Endothelial cell of umbilical vein (primary cell): Measurements from ENCODE around the gene EML4. TPM values are rescaled to one million over a fixed set of nuclear protein-coding genes. Genes with fewer than 3 reads are reported as not detected.
A peak's percentile ranks its signal among the peaks of the same experiment; 100 is the strongest.

Source experiments
- BruUV-seq: library from RNA; stranded (reverse); fragments of 400-500 nt; replicated peaks from 2 replicates; lab custom pipeline; 2021; lab: Mats Ljungman, UMichigan
- CTCF ChIA-PET: fragments of 300-600, 350-600 bp; sonication (Branson Sonifier 250); formaldehyde crosslinking; loops from one replicate; lab custom pipeline; 2021; ENCODE audit warnings: antibody characterized with exemption, inconsistent platforms; lab: Charles Lee
- POLR2A ChIA-PET: fragments of 300-600, 350-600 bp; sonication (Branson Sonifier 250); formaldehyde crosslinking; loops from one replicate; lab custom pipeline; 2021; ENCODE audit warnings: antibody characterized with exemption, inconsistent platforms; lab: Charles Lee
- DNase-seq: peaks from one replicate; pipeline ENCODE4 v3.0.0-alpha.2; 2011; ENCODE audit warnings: low read depth, low spot score
- FAIRE-seq: peaks from 2 replicates; lab custom pipeline; 2011; peaks lifted over from hg19 to GRCh38; lab: Jason Lieb, UNC
- H2AFZ ChIP-seq: 2 replicates; pipeline ENCODE4 v1.6.0; 2012; ENCODE audit warnings: low read depth, low read length, control low read depth, inconsistent platforms
- H3K27ac ChIP-seq: 2 replicates; pipeline ENCODE4 v1.5.1; 2011; ENCODE audit warnings: low read depth, mild to moderate bottlenecking, control low read depth, low read length, moderate library complexity; ENCODE audit not compliant: insufficient read depth
- H3K27me3 ChIP-seq, 2 experiments: 2 replicates each; pipeline versions ENCODE4 v1.6.0 to v1.6.1; 2011; ENCODE audit warnings: low read length in 2 of 2, mixed read lengths in 1 of 2; ENCODE audit not compliant: control insufficient read depth in 2 of 2, insufficient read depth in 2 of 2
- H3K36me3 ChIP-seq, 2 experiments: 2 replicates in 1 of 2; 3 replicates in 1 of 2; pipeline ENCODE4 v1.5.1; 2011; ENCODE audit warnings: low read length in 2 of 2, mild to moderate bottlenecking in 1 of 2, moderate library complexity in 1 of 2; ENCODE audit not compliant: control insufficient read depth in 2 of 2, insufficient read depth in 2 of 2; ENCODE audit errors: extremely low read depth in 1 of 2
- H3K4me1 ChIP-seq: 3 replicates; pipeline ENCODE4 v1.5.1; 2011; ENCODE audit warnings: mild to moderate bottlenecking, low read length; ENCODE audit not compliant: control insufficient read depth, insufficient read depth; ENCODE audit errors: extremely low read depth
- H3K4me2 ChIP-seq: 2 replicates; pipeline ENCODE4 v1.6.1; 2011; ENCODE audit warnings: low read length, control low read depth, mixed read lengths; ENCODE audit not compliant: insufficient read depth
- H3K4me3 ChIP-seq, 3 experiments: fragments of 200-600 bp in 1 of 3; sonication (generic), shearing (Covaris generic) in 1 of 3; replicated peaks in 1 of 3; 2 replicates each; pipeline ENCODE4 v1.5.1; 2011 to 2016; ENCODE audit warnings: control low read depth in 3 of 3, low read length in 3 of 3, mild to moderate bottlenecking in 2 of 3, inconsistent platforms in 1 of 3, low read depth in 1 of 3, moderate library complexity in 1 of 3; ENCODE audit not compliant: insufficient read depth in 1 of 3
- H3K79me2 ChIP-seq: 2 replicates; pipeline ENCODE4 v1.6.0; 2012; ENCODE audit warnings: low read length, inconsistent platforms; ENCODE audit not compliant: control insufficient read depth, insufficient read depth
- H3K9ac ChIP-seq: replicated peaks from 2 replicates; pipeline ENCODE3; 2011; ENCODE audit warnings: low read length, control low read depth; ENCODE audit not compliant: insufficient read depth; ENCODE audit errors: extremely low read depth
- H3K9me1 ChIP-seq: replicated peaks from 3 replicates; pipeline ENCODE4 v1.6.0; 2011; ENCODE audit warnings: mild to moderate bottlenecking, low read length; ENCODE audit not compliant: control insufficient read depth, insufficient read depth; ENCODE audit errors: extremely low read depth
- H3K9me3 ChIP-seq: replicated peaks from 2 replicates; pipeline ENCODE4 v1.5.1; 2012; ENCODE audit warnings: low read length, inconsistent platforms; ENCODE audit not compliant: control insufficient read depth, insufficient read depth
- H4K20me1 ChIP-seq: replicated peaks from 2 replicates; pipeline ENCODE3; 2011; ENCODE audit warnings: mild to moderate bottlenecking, low read length; ENCODE audit not compliant: control insufficient read depth, insufficient read depth; ENCODE audit errors: extremely low read depth
- CTCF ChIP-seq, 2 donors: IDR thresholded peaks; 1 replicate in 1 of 2; 2 replicates in 1 of 2; pipeline ENCODE4 v1.5.1; 2011; ENCODE audit warnings: low read length in 2 of 2, mild to moderate bottlenecking in 2 of 2, moderate library complexity in 2 of 2, control low read depth in 1 of 2, inconsistent platforms in 1 of 2, low read depth in 1 of 2; ENCODE audit not compliant: insufficient read depth in 1 of 2; ENCODE audit errors: extremely low read depth in 1 of 2
- EZH2 ChIP-seq: IDR thresholded peaks from 2 replicates; pipeline ENCODE4 v1.6.1; 2012; ENCODE audit warnings: borderline replicate concordance, low read depth, mild to moderate bottlenecking, moderate library complexity, low read length, inconsistent platforms; ENCODE audit not compliant: severe bottlenecking
- FOS ChIP-seq: IDR thresholded peaks from 2 replicates; pipeline ENCODE4 v1.6.1; 2011; ENCODE audit warnings: mild to moderate bottlenecking, low read length, moderate library complexity, borderline replicate concordance; ENCODE audit not compliant: insufficient read depth
- GATA2 ChIP-seq: IDR thresholded peaks from 2 replicates; pipeline ENCODE4 v1.7.0; 2011; ENCODE audit warnings: low read depth, mild to moderate bottlenecking, moderate library complexity, mixed read lengths, low read length; ENCODE audit not compliant: insufficient read length, insufficient read depth
- JUN ChIP-seq: IDR thresholded peaks from 2 replicates; pipeline ENCODE4 v1.6.1; 2011; ENCODE audit warnings: borderline replicate concordance, low read depth; ENCODE audit not compliant: insufficient read length, insufficient read depth
- MAX ChIP-seq: IDR thresholded peaks from 2 replicates; pipeline ENCODE4 v1.6.1; 2011; ENCODE audit not compliant: insufficient read depth, insufficient read length
- MYC ChIP-seq: IDR thresholded peaks from one replicate; pipeline ENCODE4 v1.6.1; 2011; ENCODE audit warnings: mild to moderate bottlenecking, low read depth, low read length
- POLR2A ChIP-seq: IDR thresholded peaks from 2 replicates; pipeline ENCODE4 v1.6.1; 2012; ENCODE audit warnings: low read depth, mild to moderate bottlenecking, control low read depth, low read length
- POLR2AphosphoS5 ChIP-seq: IDR thresholded peaks from 2 replicates; pipeline ENCODE4 v1.6.1; 2012; ENCODE audit warnings: low read depth, mild to moderate bottlenecking, control low read depth, low read length, moderate library complexity; ENCODE audit not compliant: insufficient read depth
- dilution Hi-C: fragments of 300-500 bp; cut with MboI; formaldehyde crosslinking; loops from one replicate; pipeline ENCODE4 v1.15.0; 2019; ENCODE audit warnings: low sequenced_read_pairs; ENCODE audit not compliant: extremely low pct_ligation_motif_present
- intact Hi-C: fragments of 100-400 bp; cut with micrococcal nuclease; formaldehyde crosslinking; loops from one replicate; pipeline ENCODE4 v1.10.0; 2022
- polyA plus RNA-seq, 4 experiments: library from polyadenylated mRNA; depleted of rRNA in 3 of 4; stranded (reverse) in 3 of 4; unstranded in 1 of 4; fragments of >200 nt; gene quantifications; 2 replicates each; pipeline versions ENCODE4 v1.2.1 to v1.2.3, GENCODE V29; 2011 to 2012; ENCODE audit warnings: missing spikeins in 1 of 4
- total RNA-seq: library from RNA; stranded (reverse); gene quantifications from 2 replicates; pipeline ENCODE4 v1.2.3, GENCODE V29; 2021

The EML4 gene
- total and polyA plus RNA-seq, 2 donors (not counting 3 experiments of a cell fraction or from before 2014, with no cell fraction given), result 13.3 to 32.0 TPM

- no peak overlapping the region for H3K4me2 ChIP-seq
- FAIRE-seq, result no peak
- peaks cover 2 to 5% of the 10 kb centered on the region in 2 experiments for H3K36me3 ChIP-seq
- H3K79me2 ChIP-seq, result peaks cover 6% of the 10 kb centered on the region
- no peaks in the 10 kb centered on the region for H3K9me3 ChIP-seq
- intact Hi-C loops, result no loop called here
- H3K4me1 ChIP-seq, result peaks cover 17% of the 10 kb centered on the region
- CTCF ChIA-PET, result interaction anchor here (1.2 to 2.5 kb wide), 2 partner anchors 14 to 248 kb away, joined by 10 to 12 read pairs; no protein-coding TSS in a partner anchor
- H3K9ac ChIP-seq, result no peak overlapping the region
- dilution Hi-C loops, result no loop called here
- H3K9me1 ChIP-seq, result no peaks in the 10 kb centered on the region
- POLR2A ChIA-PET, result no interaction called here
- no peaks in the 10 kb centered on the region for H3K27me3 ChIP-seq
- no peak overlapping the region for H3K4me3 ChIP-seq
- BruUV-seq, result no TSS peak
- peak overlapping the region; percentile 10 for H3K27ac ChIP-seq
- no peak overlapping the region for H2AFZ ChIP-seq
- DNase-seq, result no peak
- no peaks in the 10 kb centered on the region for H4K20me1 ChIP-seq
- no peak for TF ChIP-seq CTCF (IDR thresholded peaks at IDR 0.05; ENCODE audit: extremely low read depth in 1 of 2, insufficient read depth in 1 of 2, low read depth in 1 of 2, low read length in 2 of 2)
- TF ChIP-seq MAX, result no peak
- no peak for TF ChIP-seq POLR2A
- TF ChIP-seq POLR2AphosphoS5, result no peak
- no peak for TF ChIP-seq FOS
- no peak for TF ChIP-seq MYC
- TF ChIP-seq GATA2, result no peak
- no peak for TF ChIP-seq JUN
- no peak for TF ChIP-seq EZH2
These were observed 173.7 kb downstream of the EML4 start for GRCh38 chr2:42342795-42343241.
